RPMI7951 (cell line): ENCODE measurements around the gene CD160. TPM values are rescaled to one million over a fixed set of nuclear protein-coding genes. Genes with fewer than 3 reads are reported as not detected.
"Not testable (repeated sequence)": the region's sequence is repeated elsewhere in the genome, so short reads cannot be mapped to it uniquely, and the experiment has no call there.

Experiments
- DNase-seq: peaks from one replicate; pipeline ENCODE4 v3.0.0-alpha.2; 2012; ENCODE audit warnings: low read depth
- total RNA-seq: library from RNA; depleted of rRNA; stranded (reverse); fragments of >200 nt; shearing (Covaris generic); gene quantifications from 2 replicates; pipeline ENCODE4 v1.2.3, GENCODE V29; 2014

The CD160 gene
- total RNA-seq, 1 experiment from 2014 or later, result not detected

DNA sequence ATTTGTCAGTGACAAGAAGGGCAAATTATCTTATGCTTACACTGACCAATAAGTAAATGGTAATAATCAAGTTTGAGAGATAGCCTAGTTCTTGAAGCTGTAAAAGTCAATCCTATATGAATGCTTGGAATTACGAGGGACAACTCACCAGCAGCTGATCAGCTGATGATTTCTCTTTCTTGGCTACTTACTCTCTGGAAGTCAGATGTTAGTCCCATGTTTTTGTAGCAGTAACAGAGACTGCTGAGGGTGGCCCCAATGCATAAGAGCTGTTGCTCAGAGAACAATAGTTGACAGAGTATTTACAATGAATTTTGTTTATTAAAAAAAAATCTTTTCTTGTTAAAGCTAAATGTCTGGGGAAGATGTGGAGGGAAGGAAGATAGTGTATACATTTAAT is 39.3 kb downstream of the CD160 start:
- DNase-seq, result no peak

DNA sequence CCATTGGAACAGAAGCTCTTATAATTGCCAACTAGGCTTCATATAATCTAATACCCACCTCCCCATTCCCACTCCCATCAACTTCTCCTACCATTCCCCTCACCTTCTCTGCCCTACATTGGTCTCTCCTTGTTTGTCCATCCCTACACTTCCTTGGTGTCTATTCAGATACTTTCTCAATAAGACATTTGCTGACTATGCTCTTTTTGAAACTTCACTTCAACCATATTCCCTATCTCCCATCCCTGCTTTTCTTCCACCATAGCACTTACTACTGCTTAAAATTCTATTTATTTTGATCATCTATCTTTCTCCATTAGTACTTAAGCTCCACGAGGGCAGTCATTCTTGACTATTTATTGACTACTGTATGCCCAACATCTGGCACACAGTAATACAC is 40.4 kb downstream of the CD160 start:
- DNase-seq, result no peak

DNA sequence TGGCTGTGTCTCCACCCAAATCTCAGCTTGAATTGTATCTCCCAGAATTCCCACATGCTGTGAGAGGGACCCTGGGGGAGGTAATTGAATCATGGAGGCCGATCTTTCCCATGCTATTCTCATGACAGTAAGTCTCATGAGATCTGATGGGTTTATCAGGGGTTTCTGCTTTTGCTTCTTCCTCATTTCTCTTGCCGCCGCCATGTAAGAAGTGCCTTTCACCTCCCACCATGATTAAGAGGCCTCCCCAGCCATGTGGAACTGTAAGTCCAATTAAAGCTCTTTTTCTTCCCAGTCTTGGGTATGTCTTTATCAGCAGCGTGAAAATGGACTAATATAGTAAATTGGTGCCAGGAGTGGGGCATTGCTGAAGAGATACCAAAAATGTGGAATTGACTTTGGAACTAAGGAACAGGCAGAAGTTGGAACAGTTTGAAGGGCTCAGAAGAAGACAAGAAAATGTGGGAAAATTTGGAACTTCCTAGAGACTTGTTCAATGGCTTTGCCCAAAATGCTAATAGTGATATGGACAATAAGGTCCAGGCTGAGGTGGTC is 41.2 kb downstream of the CD160 start:
- not testable (repeated sequence) for DNase-seq

DNA sequence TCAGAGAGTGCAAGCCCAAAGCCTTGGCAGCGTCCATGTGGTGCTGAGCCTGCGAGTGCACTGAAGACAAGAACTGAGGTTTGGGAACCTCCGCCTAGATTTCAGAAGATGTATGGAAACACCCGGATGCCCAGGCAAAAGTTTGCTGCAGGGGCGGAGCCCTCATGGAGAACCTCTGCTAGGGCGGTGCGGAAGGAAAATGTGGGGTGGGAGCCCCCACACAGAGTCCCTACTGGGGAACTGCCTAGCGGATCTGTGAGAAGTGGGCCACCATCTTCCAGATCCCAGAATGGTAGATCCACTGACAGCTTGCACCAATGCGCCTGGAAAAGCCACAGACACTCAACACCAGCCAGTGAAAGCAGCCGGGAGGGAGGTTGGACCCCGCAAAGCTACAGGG is 42.2 kb downstream of the CD160 start:
- DNase-seq, result not testable (repeated sequence)

DNA sequence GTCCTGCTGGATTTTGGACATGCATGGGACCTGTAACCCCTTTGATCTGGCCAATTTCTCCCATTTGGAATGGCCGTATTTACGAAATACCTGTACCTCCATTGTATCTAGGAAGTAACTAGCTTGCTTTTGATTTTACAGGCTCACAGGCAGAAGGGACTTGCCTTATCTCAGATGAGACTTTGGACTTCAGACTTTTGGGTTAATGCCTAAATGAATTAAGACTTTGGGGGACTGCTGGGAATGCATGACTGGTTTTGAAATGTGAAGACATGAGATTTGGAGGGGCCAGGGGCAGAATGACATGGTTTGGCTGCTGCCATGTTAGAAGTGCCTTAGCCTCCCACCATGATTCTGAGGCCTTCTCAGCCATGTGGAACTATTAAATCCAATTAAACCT is 42.7 kb downstream of the CD160 start:
- not testable (repeated sequence) for DNase-seq

DNA sequence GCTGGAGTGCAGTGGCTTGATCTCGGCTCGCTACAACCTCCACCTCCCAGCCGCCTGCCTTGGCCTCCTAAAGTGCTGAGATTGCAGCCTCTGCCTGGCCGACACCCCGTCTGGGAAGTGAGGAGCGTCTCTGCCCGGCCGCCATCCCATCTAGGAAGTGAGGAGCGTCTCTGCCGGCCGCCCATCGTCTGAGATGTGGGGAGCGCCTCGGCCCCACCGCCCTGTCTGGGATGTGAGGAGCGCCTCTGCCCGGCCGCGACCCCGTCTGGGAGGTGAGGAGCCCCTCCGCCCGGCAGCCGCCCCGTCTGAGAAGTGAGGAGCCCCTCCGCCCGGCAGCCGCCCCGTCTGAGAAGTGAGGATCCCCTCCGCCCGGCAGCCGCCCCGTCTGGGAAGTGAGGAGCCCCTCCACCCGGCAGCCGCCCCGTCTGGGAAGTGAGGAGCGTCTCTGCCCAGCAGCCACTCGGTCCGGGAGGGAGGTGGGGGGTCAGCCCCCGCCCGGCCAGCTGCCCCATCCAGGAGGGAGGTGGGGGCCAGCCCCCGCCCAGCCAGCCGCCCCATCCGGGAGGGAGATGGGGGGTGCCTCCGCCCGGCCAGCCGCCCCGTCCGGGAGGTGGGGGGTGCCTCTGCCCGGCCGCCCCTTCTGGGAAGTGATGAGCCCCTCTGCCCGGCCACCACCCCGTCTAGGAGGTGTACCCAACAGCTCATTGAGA is 45.1 kb downstream of the CD160 start:
- DNase-seq, result not testable (repeated sequence)

DNA sequence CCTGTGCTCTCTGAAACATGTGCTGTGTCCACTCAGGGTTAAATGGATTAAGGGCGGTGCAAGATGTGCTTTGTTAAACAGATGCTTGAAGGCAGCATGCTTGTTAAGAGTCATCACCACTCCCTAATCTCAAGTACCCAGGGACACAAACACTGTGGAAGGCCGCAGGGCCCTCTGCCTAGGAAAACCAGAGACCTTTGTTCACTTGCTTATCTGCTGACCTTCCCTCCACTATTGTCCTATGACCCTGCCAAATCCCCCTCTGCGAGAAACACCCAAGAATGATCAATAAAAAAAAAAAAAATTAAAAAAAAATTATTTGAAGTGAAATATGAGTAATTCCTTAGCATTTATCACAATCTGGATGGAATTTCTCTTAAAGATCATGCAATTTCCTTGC is 45.8 kb downstream of the CD160 start:
- not testable (repeated sequence) for DNase-seq

DNA sequence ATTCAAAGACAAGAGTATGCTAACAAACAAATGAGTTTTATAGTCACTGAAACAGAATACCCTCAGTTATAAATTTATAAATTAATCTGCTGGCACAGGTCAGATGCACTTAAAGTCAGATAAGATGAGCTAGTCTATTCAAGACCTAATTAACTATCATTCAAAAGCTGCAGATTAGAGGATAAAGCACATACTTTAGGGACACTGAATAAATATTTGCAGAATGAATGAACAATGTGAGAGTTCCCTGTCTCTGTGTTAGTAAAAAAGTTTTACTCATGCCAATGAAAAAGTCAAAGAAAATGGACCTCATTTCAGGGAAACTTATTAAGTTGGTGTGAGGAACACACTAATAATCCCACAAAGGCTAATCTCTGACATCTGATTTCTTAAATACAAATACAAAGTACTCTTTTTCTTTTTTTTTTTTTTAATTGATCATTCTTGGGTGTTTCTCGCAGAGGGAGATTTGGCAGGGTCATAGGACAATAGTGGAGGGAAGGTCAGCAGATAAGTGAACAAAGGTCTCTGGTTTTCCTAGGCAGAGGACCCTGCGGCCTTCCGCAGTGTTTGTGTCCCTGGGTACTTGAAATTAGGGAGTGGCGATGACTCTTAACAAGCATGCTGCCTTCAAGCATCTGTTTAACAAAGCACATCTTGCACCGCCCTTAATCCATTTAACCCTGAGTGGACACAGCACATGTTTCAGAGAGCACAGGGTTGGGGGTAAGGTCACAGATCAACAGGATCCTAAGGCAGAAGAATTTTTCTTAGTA is 46.5 kb downstream of the CD160 start:
- not testable (repeated sequence) for DNase-seq

DNA sequence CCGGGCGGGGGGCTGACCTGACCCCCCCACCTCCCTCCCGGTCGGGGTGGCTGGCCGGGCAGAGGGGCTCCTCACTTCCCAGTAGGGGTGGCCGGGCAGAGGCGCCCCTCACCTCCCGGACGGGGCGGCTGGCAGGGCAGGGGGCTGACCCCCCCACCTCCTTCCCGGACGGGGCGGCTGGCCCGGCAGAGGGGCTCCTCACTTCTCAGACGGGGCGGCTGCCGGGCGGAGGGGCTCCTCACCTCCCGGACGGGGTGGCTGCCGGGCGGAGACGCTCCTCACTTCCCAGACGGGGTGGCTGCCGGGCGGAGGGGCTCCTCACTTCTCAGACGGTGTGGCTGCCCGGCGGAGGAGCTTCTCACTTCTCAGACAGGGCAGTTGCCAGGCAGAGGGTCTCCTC is 47.6 kb downstream of the CD160 start:
- not testable (repeated sequence) for DNase-seq

DNA sequence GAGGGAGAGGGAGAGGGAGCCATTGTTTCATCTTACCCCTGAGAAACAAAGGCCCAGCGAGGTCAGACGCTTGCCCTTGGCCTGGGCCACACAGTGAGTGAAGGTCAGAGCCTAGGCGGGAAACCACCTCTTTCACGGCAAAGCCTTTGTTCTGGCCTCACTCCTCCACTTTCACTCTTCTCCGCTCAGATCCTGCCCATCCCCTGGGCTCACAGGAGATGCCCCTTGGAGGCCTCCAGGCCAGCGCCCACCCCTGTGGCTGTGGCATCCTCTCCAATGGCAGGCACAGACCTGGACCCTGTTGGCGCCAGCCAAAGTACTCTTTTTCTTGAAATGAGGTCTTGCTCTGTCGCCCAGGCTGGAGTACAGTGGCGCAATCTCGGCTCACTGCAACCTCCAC is 48.7 kb downstream of the CD160 start:
- not testable (repeated sequence) for DNase-seq

DNA sequence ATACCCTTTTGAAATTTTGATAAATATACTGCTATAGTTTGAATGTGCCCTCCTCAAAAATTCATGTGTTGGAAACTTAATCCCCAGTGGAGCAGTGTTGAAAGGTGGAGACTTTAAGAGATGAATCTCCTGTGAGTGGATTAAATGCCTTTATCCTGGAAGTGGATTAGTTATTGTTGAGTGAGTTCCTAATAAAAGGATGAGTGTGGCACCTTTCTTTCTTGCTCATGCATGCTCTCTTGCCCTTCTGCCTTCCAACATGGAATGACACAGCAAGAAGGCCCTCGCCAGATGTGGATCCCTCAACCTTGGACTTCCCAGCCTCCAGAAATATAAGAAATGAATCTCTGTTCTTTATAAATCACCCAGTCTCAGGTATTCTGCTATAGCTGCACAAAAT is 51.8 kb downstream of the CD160 start:
- DNase-seq, result no peak

DNA sequence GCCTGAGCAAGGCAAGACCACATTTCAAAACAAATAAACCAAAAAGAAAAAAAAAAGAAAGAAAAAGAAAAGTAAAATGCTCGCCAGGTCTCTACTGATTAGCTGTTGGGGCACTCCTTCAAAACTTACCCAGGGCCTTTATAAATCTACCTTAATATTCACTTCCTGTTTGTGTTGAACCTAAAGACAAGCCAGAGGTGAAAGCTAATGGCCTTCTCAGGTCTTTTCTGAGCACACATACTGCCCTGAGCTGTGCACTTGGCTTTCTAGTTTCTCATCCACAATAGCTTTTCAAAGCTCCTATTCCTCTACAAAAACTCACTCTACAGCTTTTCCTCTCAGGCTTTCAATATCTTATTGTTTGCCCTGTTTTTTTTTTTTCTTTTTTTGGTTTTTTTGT is 54.1 kb downstream of the CD160 start:
- DNase-seq, result no peak

DNA sequence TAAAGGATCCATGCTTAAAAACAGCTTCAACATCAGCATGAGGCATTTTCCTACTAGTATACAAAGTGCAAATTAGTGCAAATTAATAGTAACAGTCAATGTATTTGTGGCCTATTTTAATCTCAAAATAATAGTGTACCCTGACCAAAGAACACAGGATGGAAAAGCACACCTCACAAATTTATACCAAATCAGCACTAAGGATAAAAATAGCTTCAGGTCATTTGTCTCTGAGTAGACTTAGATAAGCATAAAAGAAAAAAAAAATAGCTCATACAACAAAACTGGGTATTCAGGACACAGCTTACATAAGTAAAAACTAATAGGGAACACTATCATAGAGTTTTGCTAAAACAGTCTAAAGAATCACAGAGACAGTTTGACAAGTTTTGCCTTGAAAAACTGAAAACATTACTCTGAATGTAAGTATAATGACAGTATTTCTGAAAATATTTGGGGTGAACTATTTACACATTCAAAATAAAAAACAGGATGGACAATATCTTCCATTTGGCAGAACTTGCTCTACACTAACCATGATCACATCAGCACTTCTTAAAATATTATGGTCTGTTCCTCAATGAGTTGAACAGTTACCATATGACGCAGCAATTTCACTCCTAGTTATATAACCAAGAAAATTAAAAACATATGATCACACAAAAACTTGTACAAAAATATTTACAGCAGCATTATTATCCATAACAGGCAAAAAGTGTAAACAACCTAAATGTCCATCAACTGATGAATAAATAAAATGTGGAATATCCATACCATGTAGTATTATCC is 58.3 kb downstream of the CD160 start:
- DNase-seq, result no peak

DNA sequence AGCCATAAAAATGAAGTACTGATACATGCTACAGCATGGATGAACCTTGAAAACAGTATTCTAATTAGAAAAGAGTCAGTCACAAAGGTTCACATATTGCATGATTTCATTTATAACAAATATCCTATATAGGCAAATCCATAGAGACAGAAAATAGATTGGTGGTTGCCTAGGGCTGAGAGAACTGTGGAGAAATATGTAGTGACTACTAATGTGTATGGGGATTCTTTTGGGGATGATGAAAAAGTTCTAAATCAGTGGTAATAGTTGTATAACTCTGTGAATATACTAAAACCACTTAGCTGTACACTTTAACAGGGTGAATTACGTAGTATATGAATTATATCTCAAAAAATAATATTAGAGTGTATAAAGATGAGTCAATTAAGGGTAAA is 58.8 kb downstream of the CD160 start:
- DNase-seq, result no peak

DNA sequence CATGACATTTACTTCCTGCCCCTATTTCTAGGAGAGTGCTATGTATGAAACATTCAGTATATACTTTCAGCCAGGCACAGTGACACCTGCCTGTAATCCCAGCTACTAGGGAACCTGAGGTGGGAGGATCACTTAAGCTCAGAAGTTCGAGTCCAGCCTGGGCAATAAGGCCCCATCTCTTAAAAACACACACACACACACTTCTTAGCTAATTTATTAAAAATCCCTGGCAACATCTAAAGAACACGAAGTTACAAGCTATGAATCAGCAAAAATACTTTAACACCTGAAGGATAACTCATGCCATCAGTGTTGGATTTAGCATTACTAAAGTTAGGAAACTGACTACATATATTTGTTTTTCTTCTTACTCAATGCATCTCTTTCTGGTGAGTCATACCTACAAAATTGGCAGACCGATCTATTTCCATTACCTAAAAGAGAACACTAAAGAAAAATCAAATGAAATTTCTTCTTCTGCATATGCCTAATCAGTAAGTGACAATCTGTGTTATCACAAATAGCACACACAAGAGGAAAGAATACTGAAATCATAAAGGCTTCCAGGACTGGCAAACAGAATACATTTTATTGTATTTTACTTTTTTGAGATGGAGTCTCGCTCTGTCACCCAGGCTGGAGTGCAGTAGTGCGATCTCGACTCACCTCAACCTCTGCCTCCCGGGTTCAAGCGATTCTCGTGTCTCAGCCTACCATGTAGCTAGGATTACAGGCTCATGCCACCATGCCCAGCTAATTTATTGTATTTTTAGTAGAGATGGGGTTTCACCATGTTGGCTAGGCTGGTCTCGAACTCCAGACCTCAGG is 63.2 kb downstream of the CD160 start:
- DNase-seq, result peak; percentile 79

DNA sequence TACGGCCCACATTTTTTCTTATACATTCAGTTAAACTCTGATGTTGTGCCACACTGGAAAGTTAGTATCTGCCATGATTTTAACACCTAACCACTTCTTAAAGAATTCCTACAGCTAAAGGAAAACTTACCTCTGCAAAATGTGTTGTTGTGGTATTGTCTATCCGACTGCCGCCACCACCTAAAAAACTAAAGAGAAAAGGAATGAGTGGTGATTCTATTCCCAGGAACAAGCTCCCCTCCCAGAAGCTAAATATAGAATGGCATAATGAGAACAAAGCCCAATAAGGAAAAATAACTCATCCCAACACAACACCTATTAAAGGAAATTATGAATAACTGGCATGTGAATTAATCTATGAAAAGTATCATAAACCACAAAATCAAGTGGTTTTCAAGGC is 65.1 kb downstream of the CD160 start:
- no peak for DNase-seq

DNA sequence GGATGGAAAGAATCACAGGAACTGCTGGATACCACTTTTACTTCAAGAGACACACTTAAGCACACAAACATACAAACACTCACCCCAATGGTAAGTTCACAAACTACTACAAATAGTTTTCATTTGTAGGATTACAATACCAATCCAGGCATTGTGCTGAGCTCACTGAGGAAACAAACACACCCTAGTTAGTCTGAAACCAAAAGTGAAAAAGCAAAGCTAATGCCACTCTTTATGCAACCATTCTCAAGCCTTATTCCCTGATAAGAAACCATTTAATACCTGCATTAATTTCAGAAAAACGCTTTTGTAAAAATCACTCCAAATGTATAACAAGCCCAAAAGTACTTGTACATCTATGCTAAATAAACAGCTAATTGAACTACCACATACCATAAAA is 66.2 kb downstream of the CD160 start:
- DNase-seq, result no peak

DNA sequence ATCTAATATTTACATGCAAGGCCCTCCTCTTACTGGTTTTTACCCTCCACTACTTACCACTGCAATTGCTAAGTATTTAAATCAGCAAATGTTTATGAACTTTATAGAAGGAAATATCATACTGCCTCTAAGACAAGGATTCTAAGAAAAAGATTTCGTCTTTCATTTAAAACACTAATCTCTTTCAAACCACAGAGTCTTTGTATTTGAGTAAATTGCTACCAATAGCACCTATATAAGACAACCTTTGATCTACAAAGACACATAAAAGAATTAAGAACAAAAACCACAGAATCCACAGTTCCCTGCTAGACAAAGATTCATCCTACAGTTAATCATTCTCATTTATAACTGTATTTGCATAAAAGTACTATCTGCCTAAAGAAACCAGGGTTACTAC is 67.0 kb downstream of the CD160 start:
- DNase-seq, result no peak

DNA sequence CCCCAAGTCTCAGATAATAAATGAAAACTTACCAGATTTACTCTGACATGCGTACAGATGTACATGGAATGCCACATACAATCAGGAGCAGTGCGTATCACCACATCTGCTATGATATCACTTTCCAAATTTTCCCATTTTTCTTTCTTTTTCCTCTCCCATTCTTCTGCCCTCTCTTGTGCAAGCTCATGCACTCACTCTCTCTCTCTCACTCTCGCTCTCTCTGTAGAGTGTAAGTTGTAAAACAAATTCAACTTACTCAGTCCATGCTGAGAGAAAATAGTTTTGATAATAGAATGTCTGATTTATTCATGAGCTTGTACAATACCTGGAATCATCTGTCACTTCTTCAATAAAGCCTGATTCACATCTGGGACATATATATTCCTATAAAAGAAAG is 69.3 kb downstream of the CD160 start:
- DNase-seq, result no peak
